HG03045 (cell line): ENCODE data around the gene NASP.

ENCODE experiments used
- ATAC-seq: cut with Tn5 transposase; IDR thresholded peaks from one replicate; pipeline ENCODE4 v1.9.1; 2021; ENCODE audit warnings: mild to moderate bottlenecking, moderate library complexity; ENCODE audit not compliant: unreplicated experiment

NASP gene

GRCh38 chr1:45617618-45618017, 33.8 kb downstream of the NASP start:
- no peak for ATAC-seq

- no peak for ATAC-seq
Measured at GRCh38 chr1:45619149-45619921, 35.5 kb downstream of the NASP start.

GRCh38 chr1:45620588-45621500, 37.0 kb downstream of the NASP start:
- no peak for ATAC-seq

GRCh38 chr1:45621501-45621836, 37.6 kb downstream of the NASP start:
- no peak for ATAC-seq

GRCh38 chr1:45621895-45622523, 38.2 kb downstream of the NASP start:
- ATAC-seq = no peak

GRCh38 chr1:45622524-45623394, 38.9 kb downstream of the NASP start:
- ATAC-seq = no peak

GRCh38 chr1:45623972-45624371, 40.1 kb downstream of the NASP start, which contains the start of gene CCDC17:
TSS of gene CCDC17 (minus strand) at chr1:45624054. CDS start at chr1:45623909, 145 bp downstream.
- ATAC-seq = no peak

GRCh38 chr1:45629035-45629434, 45.2 kb downstream of the NASP start:
- no peak for ATAC-seq

- no peak for ATAC-seq
Measured at GRCh38 chr1:45630429-45630828, 46.6 kb downstream of the NASP start.

- ATAC-seq = no peak
Measured at GRCh38 chr1:45635211-45635610, 51.4 kb downstream of the NASP start.

- ATAC-seq = no peak
Measured at GRCh38 chr1:45640293-45640692, 56.5 kb downstream of the NASP start.

- no peak for ATAC-seq
Measured at GRCh38 chr1:45643321-45643720, 59.5 kb downstream of the NASP start.

GRCh38 chr1:45643978-45644377, 60.1 kb downstream of the NASP start:
- no peak for ATAC-seq

- no peak for ATAC-seq
Measured at GRCh38 chr1:45644661-45645060, 60.8 kb downstream of the NASP start.

- no peak for ATAC-seq
Measured at GRCh38 chr1:45647248-45648021, 63.6 kb downstream of the NASP start.

GRCh38 chr1:45654540-45655280, 70.9 kb downstream of the NASP start:
- no peak for ATAC-seq

- no peak for ATAC-seq
Measured at GRCh38 chr1:45656573-45657226, 72.9 kb downstream of the NASP start.

- no peak for ATAC-seq
Measured at GRCh38 chr1:45658171-45658570, 74.3 kb downstream of the NASP start.

GRCh38 chr1:45659222-45659621, 75.4 kb downstream of the NASP start:
- no peak for ATAC-seq
